GM23338 (cell line): ENCODE data around the gene PPP2R2D. TPM values are rescaled to one million over a fixed set of nuclear protein-coding genes. Genes with fewer than 3 reads are reported as not detected.

ENCODE experiments used
- ATAC-seq: fragments of 200-7000 bp; cut with Tn5 transposase; 3 replicates; pipeline ENCODE4 v1.9.1; 2020
- DNase-seq: peaks from one replicate; pipeline ENCODE4 v3.0.0-alpha.2; 2015; ENCODE audit warnings: low spot score
- H2AFZ ChIP-seq: fragments of 200-600 bp; sonication (generic); 2 replicates; pipeline ENCODE4 v1.8.0; 2016; ENCODE audit warnings: antibody characterized with exemption, mild to moderate bottlenecking, moderate library complexity
- H3F3A ChIP-seq: fragments of 200-600 bp; sonication (generic); replicated peaks from 2 replicates; pipeline ENCODE4 v1.8.0; 2017; ENCODE audit warnings: antibody characterized with exemption, mixed run types, low read depth
- H3K27ac ChIP-seq: fragments of 200-600 bp; sonication (generic); 2 replicates; pipeline ENCODE4 v1.6.1; 2016; ENCODE audit warnings: low read depth
- H3K27me3 ChIP-seq: fragments of 200-600 bp; sonication (generic); 2 replicates; pipeline ENCODE4 v1.8.0; 2016; ENCODE audit warnings: mild to moderate bottlenecking, mixed run types, moderate library complexity; ENCODE audit not compliant: insufficient read depth
- H3K36me3 ChIP-seq: fragments of 200-600 bp; sonication (generic); 2 replicates; pipeline ENCODE4 v1.8.0; 2016; ENCODE audit warnings: mild to moderate bottlenecking; ENCODE audit not compliant: insufficient read depth
- H3K4me1 ChIP-seq: fragments of 200-600 bp; sonication (generic); 2 replicates; pipeline ENCODE4 v1.8.0; 2016; ENCODE audit warnings: mild to moderate bottlenecking, moderate library complexity; ENCODE audit not compliant: insufficient read depth
- H3K4me2 ChIP-seq: fragments of 200-600 bp; sonication (generic); 2 replicates; pipeline ENCODE4 v1.7.1; 2017; ENCODE audit warnings: mixed run types
- H3K4me3 ChIP-seq: fragments of 200-600 bp; sonication (generic); 2 replicates; pipeline ENCODE4 v1.6.1; 2016; ENCODE audit warnings: mixed run types
- H3K79me2 ChIP-seq: fragments of 200-600 bp; sonication (generic); replicated peaks from 2 replicates; pipeline ENCODE4 v1.8.0; 2017; ENCODE audit warnings: mild to moderate bottlenecking; ENCODE audit not compliant: insufficient read depth
- H3K9me2 ChIP-seq: fragments of 200-600 bp; sonication (generic); 2 replicates; pipeline ENCODE4 v1.8.0; 2017; ENCODE audit not compliant: insufficient read depth
- H4K20me1 ChIP-seq: fragments of 200-600 bp; sonication (generic); replicated peaks from 2 replicates; pipeline ENCODE4 v1.8.0; 2017; ENCODE audit warnings: mild to moderate bottlenecking; ENCODE audit not compliant: insufficient read depth
- H3K27ac Mint-ChIP-seq: 2 replicates; pipeline ENCODE4 v1.8.0; 2020; ENCODE audit warnings: inconsistent platforms, mild to moderate bottlenecking, moderate library complexity, mixed read lengths
- H3K27me3 Mint-ChIP-seq: 3 replicates; pipeline ENCODE4 v1.8.0; 2022; ENCODE audit warnings: low read depth, mild to moderate bottlenecking, moderate library complexity, mixed read lengths, inconsistent platforms; ENCODE audit not compliant: insufficient read depth, poor library complexity
- H3K36me3 Mint-ChIP-seq: 3 replicates; pipeline ENCODE4 v1.8.0; 2021; ENCODE audit warnings: low read depth, mild to moderate bottlenecking, inconsistent platforms, moderate library complexity, mixed read lengths
- H3K4me1 Mint-ChIP-seq: 3 replicates; pipeline ENCODE4 v1.8.0; 2020; ENCODE audit warnings: mild to moderate bottlenecking, inconsistent platforms, mixed read lengths
- H3K4me3 Mint-ChIP-seq: 3 replicates; pipeline ENCODE4 v1.8.0; 2021; ENCODE audit warnings: moderate library complexity, mild to moderate bottlenecking, inconsistent platforms, mixed read lengths
- H3K9me3 Mint-ChIP-seq: 3 replicates; pipeline ENCODE4 v1.8.0; 2020; ENCODE audit warnings: moderate library complexity, mild to moderate bottlenecking, inconsistent platforms, mixed read lengths
- CREB1 ChIP-seq: fragments of 250-450 bp; sonication (Bioruptor Pico); IDR thresholded peaks from 2 replicates; pipeline ENCODE4 v1.5.0; 2020; ENCODE audit warnings: low read depth, mild to moderate bottlenecking, moderate library complexity
- EZH2 ChIP-seq: fragments of 200-600 bp; sonication (generic); IDR thresholded peaks from one replicate; pipeline ENCODE4 v1.8.0; 2017; ENCODE audit warnings: antibody characterized with exemption, mild to moderate bottlenecking, low read depth; ENCODE audit not compliant: unreplicated experiment
- EZH2phosphoT487 ChIP-seq: fragments of 200-600 bp; sonication (generic); IDR thresholded peaks from one replicate; pipeline ENCODE4 v1.8.1; 2018; ENCODE audit warnings: antibody characterized with exemption; ENCODE audit not compliant: unreplicated experiment
- JUNB ChIP-seq: IDR thresholded peaks from one replicate; pipeline ENCODE4 v1.6.1; 2016; ENCODE audit warnings: antibody characterized with exemption; ENCODE audit not compliant: unreplicated experiment
- NANOG ChIP-seq: IDR thresholded peaks from 2 replicates; pipeline ENCODE4 v1.6.1; 2016; ENCODE audit warnings: antibody characterized with exemption, borderline replicate concordance
- POLR2AphosphoS5 ChIP-seq: IDR thresholded peaks from 2 replicates; pipeline ENCODE4 v1.6.1; 2016; ENCODE audit warnings: antibody characterized with exemption, low read depth
- STAT1 ChIP-seq: IDR thresholded peaks from one replicate; pipeline ENCODE4 v1.6.1; 2016; ENCODE audit warnings: antibody characterized with exemption; ENCODE audit not compliant: unreplicated experiment
- ZNF114 ChIP-seq: fragments of 250-450 bp; sonication (Bioruptor Pico); IDR thresholded peaks from 2 replicates; pipeline ENCODE4 v1.5.0; 2020; ENCODE audit warnings: mild to moderate bottlenecking, moderate library complexity
- ZNF331 ChIP-seq: fragments of 250-450 bp; sonication (Bioruptor Pico); IDR thresholded peaks from 2 replicates; pipeline ENCODE4 v1.5.0; 2020; ENCODE audit warnings: low read depth, mild to moderate bottlenecking, moderate library complexity
- polyA plus RNA-seq: library from polyadenylated mRNA; unstranded; fragments of >200 nt; fragmentation: Nextera tagmentation; extraction: Ambion mirVana; gene quantifications from 2 replicates; pipeline ENCODE4 v1.2.1, GENCODE V29; 2016
- total RNA-seq: library from RNA; depleted of rRNA; stranded (reverse); fragments of >200 nt; shearing (Covaris generic); gene quantifications from 2 replicates; pipeline ENCODE4 v1.2.3, GENCODE V29; 2014
- TF ChIP-seq, protein P1 (sequence below), 2 experiments: fragments of 200-600 bp in 1 of 2; sonication (generic) in 1 of 2; conservative IDR thresholded peaks; 2 replicates each; pipeline versions ENCODE4 v1.5.1 to v1.6.1; 2016 to 2017; ENCODE audit warnings: antibody characterized with exemption in 2 of 2, low read depth in 2 of 2, mild to moderate bottlenecking in 2 of 2, moderate library complexity in 1 of 2
- TF ChIP-seq, protein P2 (sequence below): fragments of 250-450 bp; sonication (Bioruptor Pico); IDR thresholded peaks from 2 replicates; pipeline ENCODE4 v1.5.0; 2020; ENCODE audit warnings: mild to moderate bottlenecking, moderate library complexity
- TF ChIP-seq, protein P3 (sequence below): IDR thresholded peaks from 2 replicates; pipeline ENCODE4 v1.6.1; 2016; ENCODE audit warnings: antibody characterized with exemption
- TF ChIP-seq, protein P4 (sequence below): IDR thresholded peaks from one replicate; pipeline ENCODE4 v1.6.1; 2018; ENCODE audit warnings: antibody characterized with exemption; ENCODE audit not compliant: unreplicated experiment

PPP2R2D gene
- total and polyA plus RNA-seq, 2 experiments from 2014 or later = 28.8 to 33.7 TPM

DNA sequence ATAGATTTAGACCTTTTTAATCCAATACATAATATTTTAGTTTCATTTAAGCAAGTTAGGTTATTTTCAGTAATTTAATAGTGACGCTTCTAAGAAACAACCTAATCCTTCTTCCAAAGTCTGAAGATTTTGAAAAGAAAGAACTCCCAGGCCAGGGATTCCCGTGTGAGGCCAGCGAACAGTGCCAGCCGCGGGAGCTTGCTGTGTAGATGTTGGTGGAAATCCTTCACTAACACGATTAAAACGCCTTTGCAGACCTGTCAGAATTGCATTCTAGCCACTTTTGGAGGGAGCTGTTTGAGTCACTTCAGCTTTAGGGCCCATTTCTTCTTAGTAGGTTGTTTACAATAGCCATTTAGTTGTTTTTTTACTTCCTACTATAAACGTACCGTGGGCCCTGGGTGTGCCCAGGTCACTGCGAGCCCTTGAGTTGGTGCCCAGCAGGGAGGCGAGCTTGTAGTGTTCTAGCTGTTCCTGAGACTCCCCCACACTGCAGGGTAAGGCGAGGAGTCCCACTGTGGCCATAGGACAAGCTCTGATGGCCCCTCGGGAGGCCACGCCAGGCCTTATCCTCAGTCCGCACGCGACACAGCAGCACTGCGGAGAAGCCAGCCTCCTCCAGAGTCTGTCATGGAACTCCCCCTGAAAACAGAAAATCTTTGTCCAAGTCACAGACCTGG, 32.3 kb downstream of the PPP2R2D start:
- no peak for ATAC-seq
- no peak for DNase-seq
- no peaks in the 10 kb centered on the region for H3K9me2 ChIP-seq

More for the DNA sequence above, 32.3 kb downstream of the PPP2R2D start:
- peaks cover 43% of the 10 kb centered on the region for H3K4me1 Mint-ChIP-seq
- H3K4me1 ChIP-seq = peaks cover 31% of the 10 kb centered on the region
- no peak overlapping the region for H3K4me3 ChIP-seq
- 0 out of 2 replicates have a peak, but pooled peaks cover 5% of the 10 kb centered on the region for H3K36me3 ChIP-seq
- H3K27me3 Mint-ChIP-seq = peaks cover 12% of the 10 kb centered on the region
- no peak overlapping the region for H3K27ac ChIP-seq
- H3K36me3 Mint-ChIP-seq = peaks cover 27% of the 10 kb centered on the region
- H3F3A ChIP-seq = no peaks in the 10 kb centered on the region
- no peak overlapping the region for H3K27ac Mint-ChIP-seq
- H4K20me1 ChIP-seq = peaks cover 78% of the 10 kb centered on the region
- peaks cover 97% of the 10 kb centered on the region for H3K79me2 ChIP-seq
- H2AFZ ChIP-seq = no peak overlapping the region
- no peaks in the 10 kb centered on the region for H3K27me3 ChIP-seq
- no peaks in the 10 kb centered on the region; the same call in 1 of the 3 replicates for H3K9me3 Mint-ChIP-seq
- no peak overlapping the region for H3K4me3 Mint-ChIP-seq
- H3K4me2 ChIP-seq = no peak overlapping the region
- TF ChIP-seq, protein P1, sequence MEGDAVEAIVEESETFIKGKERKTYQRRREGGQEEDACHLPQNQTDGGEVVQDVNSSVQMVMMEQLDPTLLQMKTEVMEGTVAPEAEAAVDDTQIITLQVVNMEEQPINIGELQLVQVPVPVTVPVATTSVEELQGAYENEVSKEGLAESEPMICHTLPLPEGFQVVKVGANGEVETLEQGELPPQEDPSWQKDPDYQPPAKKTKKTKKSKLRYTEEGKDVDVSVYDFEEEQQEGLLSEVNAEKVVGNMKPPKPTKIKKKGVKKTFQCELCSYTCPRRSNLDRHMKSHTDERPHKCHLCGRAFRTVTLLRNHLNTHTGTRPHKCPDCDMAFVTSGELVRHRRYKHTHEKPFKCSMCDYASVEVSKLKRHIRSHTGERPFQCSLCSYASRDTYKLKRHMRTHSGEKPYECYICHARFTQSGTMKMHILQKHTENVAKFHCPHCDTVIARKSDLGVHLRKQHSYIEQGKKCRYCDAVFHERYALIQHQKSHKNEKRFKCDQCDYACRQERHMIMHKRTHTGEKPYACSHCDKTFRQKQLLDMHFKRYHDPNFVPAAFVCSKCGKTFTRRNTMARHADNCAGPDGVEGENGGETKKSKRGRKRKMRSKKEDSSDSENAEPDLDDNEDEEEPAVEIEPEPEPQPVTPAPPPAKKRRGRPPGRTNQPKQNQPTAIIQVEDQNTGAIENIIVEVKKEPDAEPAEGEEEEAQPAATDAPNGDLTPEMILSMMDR (conservative IDR thresholded peaks at IDR 0.05; ENCODE audit: low read depth in 2 of 2) = no peak
- TF ChIP-seq POLR2AphosphoS5 (no peak), ZNF331 (CRISPR knock-in tag) (no peak), CREB1 (CRISPR knock-in tag) (no peak), JUNB (no peak), STAT1 (no peak), EZH2phosphoT487 (no peak), EZH2 (no peak), ZNF114 (CRISPR knock-in tag) (no peak), NANOG (no peak)
- TF ChIP-seq, protein P2, sequence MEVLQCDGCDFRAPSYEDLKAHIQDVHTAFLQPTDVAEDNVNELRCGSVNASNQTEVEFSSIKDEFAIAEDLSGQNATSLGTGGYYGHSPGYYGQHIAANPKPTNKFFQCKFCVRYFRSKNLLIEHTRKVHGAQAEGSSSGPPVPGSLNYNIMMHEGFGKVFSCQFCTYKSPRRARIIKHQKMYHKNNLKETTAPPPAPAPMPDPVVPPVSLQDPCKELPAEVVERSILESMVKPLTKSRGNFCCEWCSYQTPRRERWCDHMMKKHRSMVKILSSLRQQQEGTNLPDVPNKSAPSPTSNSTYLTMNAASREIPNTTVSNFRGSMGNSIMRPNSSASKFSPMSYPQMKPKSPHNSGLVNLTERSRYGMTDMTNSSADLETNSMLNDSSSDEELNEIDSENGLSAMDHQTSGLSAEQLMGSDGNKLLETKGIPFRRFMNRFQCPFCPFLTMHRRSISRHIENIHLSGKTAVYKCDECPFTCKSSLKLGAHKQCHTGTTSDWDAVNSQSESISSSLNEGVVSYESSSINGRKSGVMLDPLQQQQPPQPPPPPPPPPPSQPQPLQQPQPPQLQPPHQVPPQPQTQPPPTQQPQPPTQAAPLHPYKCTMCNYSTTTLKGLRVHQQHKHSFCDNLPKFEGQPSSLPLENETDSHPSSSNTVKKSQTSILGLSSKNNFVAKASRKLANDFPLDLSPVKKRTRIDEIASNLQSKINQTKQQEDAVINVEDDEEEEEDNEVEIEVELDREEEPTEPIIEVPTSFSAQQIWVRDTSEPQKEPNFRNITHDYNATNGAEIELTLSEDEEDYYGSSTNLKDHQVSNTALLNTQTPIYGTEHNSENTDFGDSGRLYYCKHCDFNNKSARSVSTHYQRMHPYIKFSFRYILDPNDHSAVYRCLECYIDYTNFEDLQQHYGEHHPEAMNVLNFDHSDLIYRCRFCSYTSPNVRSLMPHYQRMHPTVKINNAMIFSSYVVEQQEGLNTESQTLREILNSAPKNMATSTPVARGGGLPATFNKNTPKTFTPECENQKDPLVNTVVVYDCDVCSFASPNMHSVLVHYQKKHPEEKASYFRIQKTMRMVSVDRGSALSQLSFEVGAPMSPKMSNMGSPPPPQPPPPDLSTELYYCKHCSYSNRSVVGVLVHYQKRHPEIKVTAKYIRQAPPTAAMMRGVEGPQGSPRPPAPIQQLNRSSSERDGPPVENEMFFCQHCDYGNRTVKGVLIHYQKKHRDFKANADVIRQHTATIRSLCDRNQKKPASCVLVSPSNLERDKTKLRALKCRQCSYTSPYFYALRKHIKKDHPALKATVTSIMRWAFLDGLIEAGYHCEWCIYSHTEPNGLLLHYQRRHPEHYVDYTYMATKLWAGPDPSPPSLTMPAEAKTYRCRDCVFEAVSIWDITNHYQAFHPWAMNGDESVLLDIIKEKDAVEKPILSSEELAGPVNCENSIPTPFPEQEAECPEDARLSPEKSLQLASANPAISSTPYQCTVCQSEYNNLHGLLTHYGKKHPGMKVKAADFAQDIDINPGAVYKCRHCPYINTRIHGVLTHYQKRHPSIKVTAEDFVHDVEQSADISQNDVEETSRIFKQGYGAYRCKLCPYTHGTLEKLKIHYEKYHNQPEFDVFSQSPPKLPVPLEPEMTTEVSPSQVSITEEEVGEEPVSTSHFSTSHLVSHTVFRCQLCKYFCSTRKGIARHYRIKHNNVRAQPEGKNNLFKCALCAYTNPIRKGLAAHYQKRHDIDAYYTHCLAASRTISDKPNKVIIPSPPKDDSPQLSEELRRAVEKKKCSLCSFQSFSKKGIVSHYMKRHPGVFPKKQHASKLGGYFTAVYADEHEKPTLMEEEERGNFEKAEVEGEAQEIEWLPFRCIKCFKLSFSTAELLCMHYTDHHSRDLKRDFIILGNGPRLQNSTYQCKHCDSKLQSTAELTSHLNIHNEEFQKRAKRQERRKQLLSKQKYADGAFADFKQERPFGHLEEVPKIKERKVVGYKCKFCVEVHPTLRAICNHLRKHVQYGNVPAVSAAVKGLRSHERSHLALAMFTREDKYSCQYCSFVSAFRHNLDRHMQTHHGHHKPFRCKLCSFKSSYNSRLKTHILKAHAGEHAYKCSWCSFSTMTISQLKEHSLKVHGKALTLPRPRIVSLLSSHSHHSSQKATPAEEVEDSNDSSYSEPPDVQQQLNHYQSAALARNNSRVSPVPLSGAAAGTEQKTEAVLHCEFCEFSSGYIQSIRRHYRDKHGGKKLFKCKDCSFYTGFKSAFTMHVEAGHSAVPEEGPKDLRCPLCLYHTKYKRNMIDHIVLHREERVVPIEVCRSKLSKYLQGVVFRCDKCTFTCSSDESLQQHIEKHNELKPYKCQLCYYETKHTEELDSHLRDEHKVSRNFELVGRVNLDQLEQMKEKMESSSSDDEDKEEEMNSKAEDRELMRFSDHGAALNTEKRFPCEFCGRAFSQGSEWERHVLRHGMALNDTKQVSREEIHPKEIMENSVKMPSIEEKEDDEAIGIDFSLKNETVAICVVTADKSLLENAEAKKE (CRISPR knock-in tag) = no peak
- TF ChIP-seq, protein P3, sequence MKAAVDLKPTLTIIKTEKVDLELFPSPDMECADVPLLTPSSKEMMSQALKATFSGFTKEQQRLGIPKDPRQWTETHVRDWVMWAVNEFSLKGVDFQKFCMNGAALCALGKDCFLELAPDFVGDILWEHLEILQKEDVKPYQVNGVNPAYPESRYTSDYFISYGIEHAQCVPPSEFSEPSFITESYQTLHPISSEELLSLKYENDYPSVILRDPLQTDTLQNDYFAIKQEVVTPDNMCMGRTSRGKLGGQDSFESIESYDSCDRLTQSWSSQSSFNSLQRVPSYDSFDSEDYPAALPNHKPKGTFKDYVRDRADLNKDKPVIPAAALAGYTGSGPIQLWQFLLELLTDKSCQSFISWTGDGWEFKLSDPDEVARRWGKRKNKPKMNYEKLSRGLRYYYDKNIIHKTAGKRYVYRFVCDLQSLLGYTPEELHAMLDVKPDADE = no peak
- TF ChIP-seq, protein P4, sequence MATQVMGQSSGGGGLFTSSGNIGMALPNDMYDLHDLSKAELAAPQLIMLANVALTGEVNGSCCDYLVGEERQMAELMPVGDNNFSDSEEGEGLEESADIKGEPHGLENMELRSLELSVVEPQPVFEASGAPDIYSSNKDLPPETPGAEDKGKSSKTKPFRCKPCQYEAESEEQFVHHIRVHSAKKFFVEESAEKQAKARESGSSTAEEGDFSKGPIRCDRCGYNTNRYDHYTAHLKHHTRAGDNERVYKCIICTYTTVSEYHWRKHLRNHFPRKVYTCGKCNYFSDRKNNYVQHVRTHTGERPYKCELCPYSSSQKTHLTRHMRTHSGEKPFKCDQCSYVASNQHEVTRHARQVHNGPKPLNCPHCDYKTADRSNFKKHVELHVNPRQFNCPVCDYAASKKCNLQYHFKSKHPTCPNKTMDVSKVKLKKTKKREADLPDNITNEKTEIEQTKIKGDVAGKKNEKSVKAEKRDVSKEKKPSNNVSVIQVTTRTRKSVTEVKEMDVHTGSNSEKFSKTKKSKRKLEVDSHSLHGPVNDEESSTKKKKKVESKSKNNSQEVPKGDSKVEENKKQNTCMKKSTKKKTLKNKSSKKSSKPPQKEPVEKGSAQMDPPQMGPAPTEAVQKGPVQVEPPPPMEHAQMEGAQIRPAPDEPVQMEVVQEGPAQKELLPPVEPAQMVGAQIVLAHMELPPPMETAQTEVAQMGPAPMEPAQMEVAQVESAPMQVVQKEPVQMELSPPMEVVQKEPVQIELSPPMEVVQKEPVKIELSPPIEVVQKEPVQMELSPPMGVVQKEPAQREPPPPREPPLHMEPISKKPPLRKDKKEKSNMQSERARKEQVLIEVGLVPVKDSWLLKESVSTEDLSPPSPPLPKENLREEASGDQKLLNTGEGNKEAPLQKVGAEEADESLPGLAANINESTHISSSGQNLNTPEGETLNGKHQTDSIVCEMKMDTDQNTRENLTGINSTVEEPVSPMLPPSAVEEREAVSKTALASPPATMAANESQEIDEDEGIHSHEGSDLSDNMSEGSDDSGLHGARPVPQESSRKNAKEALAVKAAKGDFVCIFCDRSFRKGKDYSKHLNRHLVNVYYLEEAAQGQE = no peak
